IMR-90 (cell line): ENCODE results near the gene METTL4. TPM values are rescaled to one million over a fixed set of nuclear protein-coding genes. Genes with fewer than 3 reads are reported as not detected.

ENCODE experiments used
- ATAC-seq: fragments of 200-7000 bp; cut with Tn5 transposase; 2 replicates; pipeline ENCODE4 v1.9.1; 2020; ENCODE audit warnings: low read depth, mild to moderate bottlenecking, moderate library complexity
- BruUV-seq: library from RNA; stranded (reverse); fragments of 400-500 nt; replicated peaks from 2 replicates; lab custom pipeline; 2021; lab: Mats Ljungman, UMichigan
- CTCF ChIA-PET: fragments of 300-600 bp; formaldehyde crosslinking; extraction: SDS; loops from one replicate; lab custom pipeline; 2021; ENCODE audit warnings: antibody characterized with exemption; lab: Yijun Ruan, JAX
- POLR2A ChIA-PET: fragments of 300-600 bp; sonication (Branson Sonifier 250); formaldehyde crosslinking; loops from one replicate; lab custom pipeline; 2022; ENCODE audit warnings: antibody characterized with exemption; ENCODE audit not compliant: unreplicated experiment; lab: Charles Lee
- DNase-seq: peaks from one replicate; pipeline ENCODE4 v3.0.0; 2013
- H2AFZ ChIP-seq: replicated peaks from 2 replicates; pipeline ENCODE3; 2013; ENCODE audit warnings: low read length, mild to moderate bottlenecking; ENCODE audit not compliant: poor library complexity
- H2AK5ac ChIP-seq: 2 replicates; pipeline ENCODE4 v1.6.1; 2013; ENCODE audit warnings: low read depth, low read length, inconsistent platforms
- H2AK9ac ChIP-seq: replicated peaks from 2 replicates; pipeline ENCODE3; 2013; ENCODE audit warnings: mild to moderate bottlenecking, low read depth, low read length, moderate library complexity; ENCODE audit not compliant: poor library complexity
- H2BK120ac ChIP-seq: 2 replicates; pipeline ENCODE4 v1.6.1; 2013; ENCODE audit warnings: low read depth, low read length, inconsistent platforms
- H2BK15ac ChIP-seq: 3 replicates; pipeline ENCODE4 v1.6.1; 2013; ENCODE audit warnings: low read depth, low read length, inconsistent platforms
- H2BK20ac ChIP-seq: 2 replicates; pipeline ENCODE4 v1.6.1; 2013; ENCODE audit warnings: low read depth, mild to moderate bottlenecking, inconsistent platforms, low read length, moderate library complexity
- H2BK5ac ChIP-seq: 2 replicates; pipeline ENCODE4 v1.6.1; 2013; ENCODE audit warnings: mild to moderate bottlenecking, low read depth, low read length, inconsistent platforms; ENCODE audit not compliant: poor library complexity, severe bottlenecking
- H3K14ac ChIP-seq: replicated peaks from 2 replicates; pipeline ENCODE4 v1.6.1; 2013; ENCODE audit warnings: low read depth, low read length, inconsistent platforms
- H3K18ac ChIP-seq: 2 replicates; pipeline ENCODE4 v1.6.1; 2013; ENCODE audit warnings: low read depth, low read length, control low read depth
- H3K23ac ChIP-seq: 2 replicates; pipeline ENCODE4 v1.6.1; 2013; ENCODE audit warnings: low read depth, low read length, inconsistent platforms
- H3K27ac ChIP-seq: 2 replicates; pipeline ENCODE4 v1.5.1; 2013; ENCODE audit warnings: mild to moderate bottlenecking, control low read depth, low read length; ENCODE audit not compliant: insufficient read depth
- H3K27me3 ChIP-seq: 2 replicates; pipeline ENCODE4 v1.6.1; 2013; ENCODE audit warnings: low read length; ENCODE audit not compliant: control insufficient read depth, insufficient read depth
- H3K36me3 ChIP-seq: 2 replicates; pipeline ENCODE4 v1.6.1; 2013; ENCODE audit warnings: low read length, mixed read lengths; ENCODE audit not compliant: control insufficient read depth, insufficient read depth
- H3K4ac ChIP-seq: 2 replicates; pipeline ENCODE4 v1.6.1; 2013; ENCODE audit warnings: low read depth, low read length, inconsistent platforms
- H3K4me1 ChIP-seq: 2 replicates; pipeline ENCODE4 v1.6.1; 2013; ENCODE audit warnings: low read length, mixed read lengths; ENCODE audit not compliant: control insufficient read depth, insufficient read depth
- H3K4me2 ChIP-seq: 2 replicates; pipeline ENCODE4 v1.6.1; 2013; ENCODE audit warnings: low read depth, mild to moderate bottlenecking, control low read depth, low read length, moderate library complexity
- H3K4me3 ChIP-seq: 2 replicates; pipeline ENCODE4 v1.5.1; 2013; ENCODE audit warnings: low read depth, mild to moderate bottlenecking, control low read depth, low read length, moderate library complexity; ENCODE audit not compliant: insufficient read depth
- H3K56ac ChIP-seq: 2 replicates; pipeline ENCODE4 v1.6.1; 2013; ENCODE audit warnings: low read length, inconsistent platforms; ENCODE audit not compliant: insufficient read depth; ENCODE audit errors: extremely low read depth
- H3K79me1 ChIP-seq, 2 experiments: 2 replicates each; pipeline ENCODE4 v1.6.1; 2013; ENCODE audit warnings: low read length in 2 of 2, inconsistent platforms in 1 of 2, low read depth in 1 of 2
- H3K9ac ChIP-seq: 2 replicates; pipeline ENCODE4 v1.6.1; 2013; ENCODE audit warnings: low read depth, low read length, control low read depth
- H3K9me1 ChIP-seq: 2 replicates; pipeline ENCODE4 v1.6.1; 2013; ENCODE audit warnings: low read length, inconsistent platforms; ENCODE audit not compliant: insufficient read depth
- H3K9me3 ChIP-seq: 2 replicates; pipeline ENCODE4 v1.6.1; 2013; ENCODE audit warnings: low read length; ENCODE audit not compliant: control insufficient read depth, insufficient read depth
- H4K20me1 ChIP-seq: 2 replicates; pipeline ENCODE4 v1.6.1; 2013; ENCODE audit warnings: low read length, inconsistent platforms; ENCODE audit not compliant: insufficient read depth
- H4K5ac ChIP-seq: 2 replicates; pipeline ENCODE4 v1.6.1; 2013; ENCODE audit warnings: mild to moderate bottlenecking, low read depth, low read length, control low read depth
- H4K8ac ChIP-seq, 2 experiments: 2 replicates each; pipeline ENCODE4 v1.6.1; 2013; ENCODE audit warnings: low read depth in 2 of 2, low read length in 2 of 2, control low read depth in 1 of 2, inconsistent platforms in 1 of 2
- H4K91ac ChIP-seq: 2 replicates; pipeline ENCODE4 v1.6.1; 2013; ENCODE audit warnings: low read depth, low read length, inconsistent platforms; ENCODE audit not compliant: insufficient read depth
- BHLHE40 ChIP-seq: fragments of 150-350 bp; IDR thresholded peaks from 2 replicates; pipeline ENCODE4 v1.6.1; 2016; ENCODE audit warnings: mild to moderate bottlenecking, low read depth, low read length
- CHD1 ChIP-seq: IDR thresholded peaks from 2 replicates; pipeline ENCODE4 v1.6.1; 2012; ENCODE audit warnings: low read depth, low read length, improper control_type of control experiment
- ELK1 ChIP-seq: fragments of 150-350 bp; IDR thresholded peaks from 2 replicates; pipeline ENCODE4 v1.6.1; 2016; ENCODE audit warnings: low read depth, mild to moderate bottlenecking, low read length, moderate library complexity, borderline replicate concordance
- POLR2A ChIP-seq: IDR thresholded peaks from 2 replicates; pipeline ENCODE4 v1.6.1; 2012; ENCODE audit warnings: mild to moderate bottlenecking, low read depth, low read length
- RAD21 ChIP-seq: IDR thresholded peaks from 2 replicates; pipeline ENCODE4 v1.6.1; 2012; ENCODE audit warnings: low read length, improper control_type of control experiment
- RCOR1 ChIP-seq: IDR thresholded peaks from 2 replicates; pipeline ENCODE4 v1.6.1; 2012; ENCODE audit warnings: mild to moderate bottlenecking, low read length, improper control_type of control experiment; ENCODE audit not compliant: insufficient replicate concordance
- SMC3 ChIP-seq: fragments of 150-350 bp; IDR thresholded peaks from 2 replicates; pipeline ENCODE4 v1.6.1; 2016; ENCODE audit warnings: low read depth, mild to moderate bottlenecking, antibody characterized with exemption, low read length, moderate library complexity
- WGBS, 2 experiments: methylation state at CpG; one replicate each; pipeline versions ENCODE4 v1.1.5 to v1.1.7; 2013; ENCODE audit warnings: missing lambda C conversion rate in 2 of 2; ENCODE audit not compliant: insufficient read length in 1 of 2; ENCODE audit errors: extremely low coverage in 2 of 2; 5-methylcytosine and 5-hydroxymethylcytosine counted together
- dilution Hi-C: fragments of 300-500 bp; cut with HindIII; formaldehyde crosslinking; loops from one replicate; pipeline ENCODE4 v1.14.3; 2018; ENCODE audit warnings: low sequenced_read_pairs; ENCODE audit not compliant: unreplicated experiment
- in situ Hi-C: fragments of 300-500 bp; cut with MboI; formaldehyde crosslinking; loops from 3 replicates; pipeline ENCODE4 v1.14.3; 2019; ENCODE audit warnings: low sequenced_read_pairs, inconsistent platforms, mixed read lengths
- intact Hi-C: fragments of 100-400 bp; cut with micrococcal nuclease; formaldehyde crosslinking; loops from 2 replicates; pipeline ENCODE4 v1.10.0; 2022
- polyA plus RNA-seq, 3 experiments: library from polyadenylated mRNA; depleted of rRNA; stranded (reverse); fragments of >200 nt; gene quantifications; 2 replicates each; pipeline ENCODE4 v1.2.3, GENCODE V29; 2012; ENCODE audit warnings: low replicate concordance in 1 of 3
- total RNA-seq: library from RNA; depleted of rRNA; stranded (reverse); fragments of >200 nt; gene quantifications from 2 replicates; pipeline ENCODE4 v1.2.3, GENCODE V29; 2012

The METTL4 gene
- total and polyA plus RNA-seq, 2 of the 4 experiments (the other 2 are of a cell fraction) = 4.9 to 5.4 TPM

- Histone ChIP-seq H4K8ac (peak overlapping the region; percentile 98 to 100), H3K27ac (peak overlapping the region; percentile 91), H4K91ac (peak overlapping the region; percentile 100), H3K9me3 (no peaks in the 10 kb centered on the region), H4K20me1 (no peaks in the 10 kb centered on the region), H2BK5ac (peak overlapping the region; percentile 98), H3K79me1 (peaks cover 40 to 56% of the 10 kb centered on the region in 2 experiments), H4K5ac (peak overlapping the region; percentile 28), H3K36me3 (0 out of 2 replicates have a peak, but pooled peaks cover 1% of the 10 kb centered on the region), H2AFZ (peak overlapping the region; percentile 100), H3K23ac (peak overlapping the region; percentile 75), H2AK5ac (peak overlapping the region; percentile 1), H3K4ac (peak overlapping the region; percentile 99), H3K18ac (peak overlapping the region; percentile 47), H3K14ac (peak overlapping the region; percentile 100), H3K9me1 (0 out of 2 replicates have a peak, but pooled peaks cover 9% of the 10 kb centered on the region), H2BK15ac (peak overlapping the region; percentile 98; the same call in 2 of the 3 replicates), H2BK20ac (no peak overlapping the region), H3K56ac (peak overlapping the region; percentile 98), H3K27me3 (no peaks in the 10 kb centered on the region), H2BK120ac (peak overlapping the region; percentile 99), H3K4me3 (peak overlapping the region; percentile 66), H3K4me2 (peak overlapping the region; percentile 76), H3K9ac (peak overlapping the region; percentile 89), H3K4me1 (peaks cover 5% of the 10 kb centered on the region), H2AK9ac (peak overlapping the region; percentile 92)
- no peak for TF ChIP-seq ELK1
- no peak for TF ChIP-seq SMC3
- peak; percentile 29; the same call in 1 of the 2 replicates for TF ChIP-seq POLR2A
- TF ChIP-seq RCOR1 = no peak
- TF ChIP-seq BHLHE40 = peak; percentile 38; the same call in 1 of the 2 replicates
- TF ChIP-seq CHD1 = no peak
- no peak for TF ChIP-seq RAD21
- 0% methylated on average over 13 of the region's 16 CpGs; no CpG with 5 or more reads in 1 of the 2 experiments for WGBS, 2 experiments
- dilution Hi-C loops = no loop called here
- in situ Hi-C loops = loop anchor here (25.0 kb wide), 1 partner anchor 1708 kb away; no protein-coding TSS in a partner anchor
- no TSS peak for BruUV-seq
- CTCF ChIA-PET = no interaction called here
- POLR2A ChIA-PET = no interaction called here
- intact Hi-C loops = loop anchor here (1.0 kb wide), 1 partner anchor 677 kb away; the partner anchor contains the start of gene MYL12A
- DNase-seq (peak; percentile 64), ATAC-seq (peak; percentile 80)
These were observed 519 bp downstream of the METTL4 start for GRCh38 chr18:2570772-2571199.
